HCT116 (cell line): Measurements from ENCODE around the gene TOX3.

Experiments used
- EZH2phosphoT487 ChIP-seq: fragments of 200-600 bp; IDR thresholded peaks from 2 replicates; pipeline ENCODE4 v1.6.1; 2018; ENCODE audit warnings: antibody characterized with exemption, borderline replicate concordance
- POLR2AphosphoS5 ChIP-seq: IDR thresholded peaks from 2 replicates; pipeline ENCODE4 v1.6.1; 2011; ENCODE audit warnings: mild to moderate bottlenecking, low read depth, low read length, moderate library complexity
- TCF7L2 ChIP-seq: IDR thresholded peaks from 2 replicates; pipeline ENCODE4 v1.7.0; 2011; ENCODE audit warnings: borderline replicate concordance, inconsistent platforms; ENCODE audit not compliant: insufficient read depth, insufficient read length; ENCODE audit errors: extremely low read depth
- ZNF274 ChIP-seq: fragments of 200-500 bp; sonication (Bioruptor generic); IDR thresholded peaks from 2 replicates; pipeline ENCODE4 v1.6.1; 2014; ENCODE audit warnings: mild to moderate bottlenecking, low read depth, low read length, inconsistent platforms
- TF ChIP-seq, protein P1 (sequence below), 3 experiments: fragments of 200-600 bp in 1 of 3; sonication (generic) in 1 of 3; IDR thresholded peaks in 2 of 3; conservative IDR thresholded peaks in 1 of 3; 2 replicates each; pipeline ENCODE4 v1.5.1; 2012 to 2017; ENCODE audit warnings: low read depth in 2 of 3, low read length in 2 of 3, antibody characterized with exemption in 1 of 3, borderline replicate concordance in 1 of 3, control low read depth in 1 of 3, mild to moderate bottlenecking in 1 of 3, mixed read lengths in 1 of 3, mixed run types in 1 of 3, moderate library complexity in 1 of 3; ENCODE audit not compliant: insufficient read depth in 1 of 3
- TF ChIP-seq, protein P2 (sequence below): IDR thresholded peaks from 2 replicates; pipeline ENCODE4 v1.6.1; 2012

DNA sequence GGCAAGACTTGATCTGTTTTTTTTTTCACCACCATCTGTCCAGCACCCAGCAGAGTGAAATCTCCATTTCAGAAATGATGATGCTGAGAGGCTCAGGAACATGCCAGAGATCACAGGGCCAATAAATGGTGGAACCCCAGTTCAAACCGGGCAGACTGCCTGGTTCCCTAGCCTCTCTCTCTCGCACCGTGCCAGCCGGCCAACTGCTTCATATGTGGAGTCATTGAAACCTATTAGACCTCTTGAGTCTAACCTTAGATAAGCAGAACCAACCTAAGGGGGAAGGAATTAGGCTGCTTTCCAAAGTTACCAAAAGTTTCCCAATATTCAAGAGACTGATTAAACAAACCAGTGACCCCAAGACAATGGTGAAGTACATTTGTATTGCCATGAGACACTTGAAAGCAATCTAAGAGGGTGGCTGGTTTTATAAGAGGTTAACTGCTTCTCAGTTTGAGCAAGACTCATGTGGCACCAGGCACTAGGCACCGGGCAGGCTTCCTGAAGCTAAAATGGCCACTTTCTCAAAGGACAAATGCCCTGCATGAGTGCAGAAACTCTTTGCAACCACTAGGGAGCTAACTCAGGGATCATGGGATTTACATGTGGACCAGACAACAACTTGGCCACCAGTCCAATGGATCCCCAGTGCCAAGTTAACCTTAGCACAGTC, 18.4 kb downstream of the TOX3 start:
- TF ChIP-seq, protein P1, sequence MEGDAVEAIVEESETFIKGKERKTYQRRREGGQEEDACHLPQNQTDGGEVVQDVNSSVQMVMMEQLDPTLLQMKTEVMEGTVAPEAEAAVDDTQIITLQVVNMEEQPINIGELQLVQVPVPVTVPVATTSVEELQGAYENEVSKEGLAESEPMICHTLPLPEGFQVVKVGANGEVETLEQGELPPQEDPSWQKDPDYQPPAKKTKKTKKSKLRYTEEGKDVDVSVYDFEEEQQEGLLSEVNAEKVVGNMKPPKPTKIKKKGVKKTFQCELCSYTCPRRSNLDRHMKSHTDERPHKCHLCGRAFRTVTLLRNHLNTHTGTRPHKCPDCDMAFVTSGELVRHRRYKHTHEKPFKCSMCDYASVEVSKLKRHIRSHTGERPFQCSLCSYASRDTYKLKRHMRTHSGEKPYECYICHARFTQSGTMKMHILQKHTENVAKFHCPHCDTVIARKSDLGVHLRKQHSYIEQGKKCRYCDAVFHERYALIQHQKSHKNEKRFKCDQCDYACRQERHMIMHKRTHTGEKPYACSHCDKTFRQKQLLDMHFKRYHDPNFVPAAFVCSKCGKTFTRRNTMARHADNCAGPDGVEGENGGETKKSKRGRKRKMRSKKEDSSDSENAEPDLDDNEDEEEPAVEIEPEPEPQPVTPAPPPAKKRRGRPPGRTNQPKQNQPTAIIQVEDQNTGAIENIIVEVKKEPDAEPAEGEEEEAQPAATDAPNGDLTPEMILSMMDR (IDR thresholded peaks at IDR 0.05 in 2 of 3, conservative IDR thresholded peaks at IDR 0.05 in 1 of 3; ENCODE audit: borderline replicate concordance in 1 of 3, insufficient read depth in 1 of 3, low read depth in 2 of 3, low read length in 2 of 3) = no peak
- TF ChIP-seq POLR2AphosphoS5 (no peak), ZNF274 (no peak), EZH2phosphoT487 (no peak), TCF7L2 (no peak)
- TF ChIP-seq, protein P2, sequence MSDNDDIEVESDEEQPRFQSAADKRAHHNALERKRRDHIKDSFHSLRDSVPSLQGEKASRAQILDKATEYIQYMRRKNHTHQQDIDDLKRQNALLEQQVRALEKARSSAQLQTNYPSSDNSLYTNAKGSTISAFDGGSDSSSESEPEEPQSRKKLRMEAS = no peak
